DMS153 (cell line): Measurements from ENCODE around the gene TMEM37.
A peak's percentile ranks its signal among the peaks of the same experiment; 100 is the strongest.

ENCODE experiments used
- DNase-seq: peaks from one replicate; lab custom pipeline; 2025; lab: John Stamatoyannopoulos, UW

The TMEM37 gene

DNA sequence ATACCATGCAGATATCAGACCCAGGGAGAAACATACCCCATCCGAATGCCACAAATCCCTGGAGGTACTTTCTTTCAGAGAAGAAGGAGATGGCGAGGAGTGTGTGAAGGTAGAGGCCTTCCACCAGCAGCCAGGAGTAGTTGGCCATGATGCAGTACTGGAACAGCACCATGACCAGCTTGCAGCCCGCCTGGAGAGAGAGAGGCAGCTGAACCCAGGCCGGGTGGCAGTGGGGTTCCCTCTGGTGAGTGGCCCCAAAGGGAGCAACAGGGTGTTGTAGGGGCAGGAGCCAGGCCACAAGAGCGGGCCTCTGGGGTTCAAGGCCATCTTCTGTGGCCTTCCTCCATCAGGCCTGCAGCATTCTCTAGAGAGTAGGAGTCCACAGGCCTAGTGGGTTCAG is 30.2 kb downstream of the TMEM37 start:
- no peak for DNase-seq

DNA sequence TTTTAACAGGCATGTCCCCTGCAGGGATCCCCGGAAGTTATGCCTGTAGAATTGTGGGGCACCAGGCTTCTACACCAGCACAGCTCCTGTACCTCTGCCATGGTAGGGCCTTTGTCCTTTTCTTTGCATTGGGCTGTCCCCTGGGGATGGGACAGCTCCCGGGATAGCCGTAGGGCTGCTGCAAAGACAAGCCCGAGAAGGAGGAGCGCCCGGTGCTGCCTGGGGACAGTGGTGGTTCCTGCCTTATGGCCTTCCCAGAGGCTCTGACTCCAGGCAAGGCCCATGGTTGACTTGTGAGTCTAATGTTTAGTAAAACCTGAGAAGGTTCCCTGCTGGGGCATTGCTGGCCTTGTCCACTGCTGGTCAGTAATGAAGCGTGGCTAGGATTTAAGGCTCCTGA is 30.9 kb downstream of the TMEM37 start:
- no peak for DNase-seq

- no peak for DNase-seq
These were observed 31.5 kb downstream of the TMEM37 start for GRCh38 chr2:119463136-119463535.

DNA sequence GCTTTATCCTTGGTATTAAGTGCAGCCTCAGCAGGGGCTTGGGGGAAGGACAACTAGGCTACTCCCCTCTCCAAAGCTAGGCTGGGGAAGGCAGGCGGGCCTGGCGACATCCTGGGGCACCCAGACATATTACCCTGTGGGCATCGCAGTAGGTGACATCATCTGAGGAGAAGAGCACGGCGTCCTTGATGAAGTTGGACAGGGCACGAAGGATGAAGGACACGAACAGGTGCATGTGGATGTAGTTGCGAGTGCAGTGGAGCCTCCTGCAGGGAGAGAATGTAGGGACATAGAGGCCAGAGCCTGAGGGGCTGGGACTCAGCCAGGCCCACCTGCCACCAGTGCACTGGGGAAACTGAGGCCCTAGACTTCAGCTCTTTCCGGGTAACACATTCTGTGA is 32.3 kb downstream of the TMEM37 start:
- no peak for DNase-seq

DNA sequence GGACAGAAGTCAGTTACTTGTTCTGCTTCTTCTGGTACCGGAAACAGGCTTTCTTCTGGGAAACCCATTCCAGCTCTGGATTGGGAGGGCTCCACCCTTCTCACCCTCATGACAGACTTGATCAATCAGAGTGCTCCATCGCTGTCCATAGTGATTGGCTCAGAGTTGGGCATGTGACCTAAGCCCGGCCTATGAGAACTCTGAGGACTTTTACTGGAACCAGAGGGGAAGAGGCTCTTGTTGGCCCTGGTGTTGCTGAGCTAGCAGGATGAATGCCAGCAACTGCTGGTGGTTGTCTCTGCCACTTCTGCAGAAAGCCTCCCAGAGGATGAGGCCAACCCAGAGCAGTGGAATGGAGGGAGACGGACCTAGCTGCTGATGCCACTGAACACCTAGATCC is 33.3 kb downstream of the TMEM37 start:
- no peak for DNase-seq

GRCh38 chr2:119465687-119466086 is 34.0 kb downstream of the TMEM37 start:
- DNase-seq: no peak

DNA sequence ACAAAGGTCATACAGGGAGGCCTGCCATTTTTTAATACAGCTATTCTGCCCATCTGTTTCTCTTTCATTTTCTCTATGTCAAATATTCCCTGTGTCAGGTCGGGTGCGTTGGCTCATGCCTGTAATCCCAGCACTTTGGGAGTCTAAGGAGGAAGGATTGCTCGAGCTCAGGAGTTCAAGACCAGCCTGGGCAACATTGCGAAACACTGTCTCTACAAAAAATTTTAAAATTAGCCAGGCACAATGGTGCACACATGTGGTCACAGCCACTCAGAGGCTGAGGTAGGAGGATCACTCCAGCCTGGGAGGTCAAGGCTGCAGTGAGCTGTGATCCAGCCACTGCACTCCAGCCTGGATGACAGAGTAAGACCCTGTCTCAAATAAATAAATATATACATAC is 34.7 kb downstream of the TMEM37 start:
- no peak for DNase-seq

GRCh38 chr2:119468154-119468955 is 36.7 kb downstream of the TMEM37 start:
- DNase-seq: no peak

DNA sequence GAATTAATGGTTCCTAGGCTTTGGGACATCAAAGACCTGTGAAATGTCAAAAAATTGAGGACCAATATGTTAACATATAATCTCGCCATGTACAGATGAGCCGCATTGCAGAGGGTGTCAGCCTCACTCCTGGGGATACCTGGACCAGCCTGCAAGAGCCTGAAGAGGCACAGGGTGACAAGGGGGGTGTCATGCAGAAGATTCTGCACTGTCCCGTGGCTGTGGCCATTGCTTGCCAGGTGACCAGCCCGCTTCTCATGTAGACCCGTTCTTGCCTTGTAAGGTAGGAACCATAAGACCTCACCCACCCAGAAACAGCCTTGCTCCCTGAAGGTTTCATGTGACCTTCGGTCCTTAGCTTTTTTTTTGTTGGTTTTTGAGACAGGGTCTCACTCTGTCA is 37.5 kb downstream of the TMEM37 start:
- DNase-seq: no peak

DNA sequence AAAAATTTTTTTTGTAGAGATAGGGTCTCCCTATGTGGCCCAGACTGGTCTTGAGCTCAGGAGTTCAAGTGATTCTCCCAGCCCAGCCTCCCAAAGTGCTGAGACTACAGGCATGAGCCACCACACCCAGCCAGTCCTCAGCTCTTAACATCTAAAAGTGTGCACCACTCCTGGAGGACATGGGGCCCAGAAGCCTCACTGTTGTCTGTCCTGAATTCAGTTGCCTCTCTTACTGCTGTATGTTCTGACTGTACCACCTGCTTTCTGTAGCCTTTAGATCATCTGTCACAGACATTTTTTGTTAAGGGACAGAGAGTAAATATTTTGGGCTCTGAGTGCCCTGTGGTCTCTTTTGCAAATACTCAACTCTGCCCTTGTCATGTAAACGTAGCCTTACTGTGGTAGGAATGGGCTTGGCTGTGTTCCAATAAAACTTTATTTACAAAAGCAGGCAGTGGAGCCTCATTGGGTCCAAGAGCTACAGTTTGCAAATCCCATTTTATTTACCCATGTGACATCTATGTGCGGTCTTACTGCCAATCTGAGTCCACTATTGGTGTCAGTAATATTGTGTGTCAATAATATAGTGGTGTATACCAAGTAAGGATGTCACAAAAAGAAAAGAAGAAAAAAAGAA is 38.1 kb downstream of the TMEM37 start:
- DNase-seq: peak; percentile 95

GRCh38 chr2:119472749-119473148 is 41.1 kb downstream of the TMEM37 start:
- no peak for DNase-seq

- no peak for DNase-seq
These were observed 42.1 kb downstream of the TMEM37 start for GRCh38 chr2:119473621-119474370.

- DNase-seq: no peak
These were observed 42.9 kb downstream of the TMEM37 start for GRCh38 chr2:119474371-119475224.

- no peak for DNase-seq
These were observed 43.7 kb downstream of the TMEM37 start for GRCh38 chr2:119475225-119475856.

DNA sequence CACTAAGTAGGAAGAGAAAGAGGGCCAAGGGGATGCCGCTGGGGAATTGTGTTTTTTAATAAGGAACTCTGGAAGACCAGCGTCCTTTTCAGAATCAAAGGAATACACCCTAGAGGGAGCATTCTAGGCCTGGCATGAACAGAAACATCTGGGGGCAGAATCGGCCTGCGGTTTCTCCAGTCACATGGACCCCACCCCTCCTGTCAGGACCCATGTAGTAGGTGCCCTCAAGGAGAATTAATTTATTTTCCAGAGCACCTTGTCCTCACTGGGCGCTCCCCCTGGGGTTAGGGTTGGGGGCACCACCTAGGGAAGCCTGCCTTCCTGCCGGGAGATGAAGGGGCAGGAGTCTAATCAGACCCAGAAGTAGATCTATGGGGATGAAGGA is 44.2 kb downstream of the TMEM37 start:
- no peak for DNase-seq

DNA sequence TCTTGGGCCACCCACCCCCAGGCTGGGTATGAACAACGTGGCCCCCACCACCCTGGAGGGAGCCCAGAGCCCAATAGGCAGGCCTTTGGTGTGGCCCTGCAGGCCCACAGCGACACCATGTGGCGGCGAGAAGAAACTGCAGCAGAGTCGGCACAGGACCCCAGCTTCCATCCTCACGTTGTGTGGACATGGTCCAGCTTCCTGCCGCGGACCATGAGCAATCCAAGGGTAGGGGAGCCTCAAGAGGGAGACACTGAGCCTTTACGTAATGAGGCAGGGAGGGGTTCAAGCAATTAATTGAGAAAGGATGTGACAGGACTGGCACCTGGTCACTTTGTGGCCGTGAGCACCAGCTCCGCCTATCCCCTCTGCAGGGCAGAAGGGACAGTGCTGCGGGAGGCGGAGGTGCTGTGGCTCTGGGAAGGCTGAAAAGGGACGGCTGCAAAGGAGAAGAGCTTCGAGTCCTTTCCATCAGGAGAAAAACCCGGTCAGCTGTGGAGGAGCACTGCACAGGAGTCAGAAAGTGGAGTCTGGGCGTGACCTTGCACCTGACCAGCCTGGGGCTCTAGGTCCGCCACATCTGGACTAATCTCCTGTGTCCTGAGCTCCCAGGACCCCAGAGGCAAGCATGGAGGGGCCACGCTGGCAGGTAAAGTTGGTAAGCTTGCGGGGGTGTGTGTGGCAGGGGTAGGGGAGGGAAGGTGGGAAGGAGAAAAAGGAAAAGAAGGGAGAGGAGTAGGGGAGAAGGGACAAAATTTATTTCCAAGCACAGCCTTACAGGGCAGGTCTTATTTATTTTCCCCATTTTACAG is 44.9 kb downstream of the TMEM37 start:
- peak; percentile 37 for DNase-seq

GRCh38 chr2:119477113-119477505 is 45.5 kb downstream of the TMEM37 start:
- no peak for DNase-seq

DNA sequence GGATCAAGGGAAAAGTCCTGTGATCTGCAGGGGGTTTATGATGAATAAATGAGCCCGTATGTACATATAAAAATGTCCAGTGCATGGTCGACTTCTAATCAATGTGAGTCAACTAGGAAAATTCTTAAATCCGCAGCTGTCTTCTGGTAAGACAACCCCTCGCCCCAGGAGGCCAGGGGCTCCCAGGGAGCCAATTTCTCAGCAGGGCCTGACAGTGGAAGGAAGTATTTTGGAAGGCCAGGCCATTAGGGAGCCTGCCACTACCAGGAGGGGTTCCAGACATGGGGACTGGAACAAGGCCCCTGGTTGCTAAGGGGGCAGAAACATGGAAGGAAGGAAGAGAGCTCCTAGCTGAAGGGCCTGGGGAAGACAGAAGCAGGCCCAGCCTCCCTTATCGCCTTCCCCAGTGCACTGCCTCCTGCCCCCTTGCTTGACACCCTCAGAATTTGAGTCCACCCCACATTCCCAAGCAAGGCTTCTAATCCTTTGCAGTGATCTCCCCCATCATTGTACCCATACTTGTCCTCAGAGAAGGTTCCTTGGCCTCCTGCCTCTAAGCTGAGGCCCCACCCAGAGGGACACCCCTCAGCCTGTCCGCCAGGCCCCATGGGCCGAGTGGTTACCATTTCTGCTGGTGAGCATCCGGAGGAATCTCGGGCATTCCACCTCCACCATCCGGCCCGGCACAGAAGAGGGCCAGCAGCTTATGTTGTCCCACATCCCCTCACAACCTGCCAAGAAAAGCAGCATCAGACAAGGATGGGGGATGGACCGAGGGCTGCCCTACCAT is 46.7 kb downstream of the TMEM37 start:
- DNase-seq: no peak

- no peak for DNase-seq
These were observed 47.3 kb downstream of the TMEM37 start for GRCh38 chr2:119478978-119479295.

GRCh38 chr2:119480184-119480583 is 48.5 kb downstream of the TMEM37 start:
- no peak for DNase-seq
